GM12878 (cell line): ENCODE data around the gene MAPKAPK3. TPM values are rescaled to one million over a fixed set of nuclear protein-coding genes. Genes with fewer than 3 reads are reported as not detected.

Experiments used
- ATAC-seq: fragments of 200-7000 bp; cut with Tn5 transposase; 3 replicates; pipeline ENCODE4 v1.9.1; 2020; ENCODE audit warnings: mild to moderate bottlenecking, moderate library complexity
- BruUV-seq: library from RNA; stranded (reverse); fragments of 400-500 nt; replicated peaks from 2 replicates; lab custom pipeline; 2021; lab: Mats Ljungman, UMichigan
- CTCF ChIA-PET: fragments of 300-600 bp; sonication (Branson Sonifier 250); formaldehyde crosslinking; extraction: SDS; loops from one replicate; lab custom pipeline; 2021; ENCODE audit warnings: inconsistent platforms; lab: Yijun Ruan, JAX
- POLR2A ChIA-PET: fragments of 350-600 bp; formaldehyde crosslinking; extraction: SDS; loops from one replicate; lab custom pipeline; 2021; ENCODE audit warnings: inconsistent platforms; lab: Charles Lee
- RAD21 ChIA-PET: fragments of 300-600 bp; sonication (Branson Sonifier 250); formaldehyde crosslinking; loops from one replicate; lab custom pipeline; 2023; ENCODE audit warnings: antibody characterized with exemption; ENCODE audit not compliant: unreplicated experiment; lab: Charles Lee
- SMC1A ChIA-PET: fragments of 300-600 bp; sonication (Branson Sonifier 250); formaldehyde crosslinking; loops from one replicate; lab custom pipeline; 2023; ENCODE audit not compliant: unreplicated experiment, uncharacterized antibody; lab: Charles Lee
- DNase-seq: peaks from one replicate; pipeline ENCODE4 v3.0.0-alpha.2; 2011; ENCODE audit warnings: low read depth, low spot score
- FAIRE-seq: peaks from 3 replicates; lab custom pipeline; 2011; peaks lifted over from hg19 to GRCh38; lab: Jason Lieb, UNC
- H2AFZ ChIP-seq: 2 replicates; pipeline ENCODE4 v1.6.0; 2011; ENCODE audit warnings: low read depth, low read length, control low read depth; ENCODE audit not compliant: control insufficient read depth
- H3K27ac ChIP-seq: 2 replicates; pipeline ENCODE4 v1.5.1; 2011; ENCODE audit warnings: control low read depth; ENCODE audit not compliant: control insufficient read depth, insufficient read depth
- H3K27me3 ChIP-seq, 2 experiments: replicated peaks in 1 of 2; 2 replicates each; pipeline versions ENCODE4 v1.6.0 to v1.6.1; 2011; ENCODE audit warnings: low read length in 1 of 2; ENCODE audit not compliant: control insufficient read depth in 2 of 2, insufficient read depth in 2 of 2
- H3K36me3 ChIP-seq, 2 experiments: 2 replicates each; pipeline ENCODE4 v1.5.1; 2011; ENCODE audit warnings: low read length in 1 of 2; ENCODE audit not compliant: control insufficient read depth in 2 of 2, insufficient read depth in 2 of 2
- H3K4me1 ChIP-seq: 2 replicates; pipeline ENCODE4 v1.6.1; 2011; ENCODE audit warnings: mild to moderate bottlenecking, low read length, moderate library complexity, mixed read lengths; ENCODE audit not compliant: control insufficient read depth, insufficient read depth
- H3K4me2 ChIP-seq: 2 replicates; pipeline ENCODE4 v1.6.0; 2011; ENCODE audit warnings: control low read depth; ENCODE audit not compliant: control insufficient read depth, insufficient read depth
- H3K4me3 ChIP-seq: fragments of 200-600 bp; sonication (generic); 2 replicates; pipeline ENCODE4 v1.5.1; 2016
- H3K79me2 ChIP-seq: 2 replicates; pipeline ENCODE4 v1.6.0; 2011; ENCODE audit warnings: low read length; ENCODE audit not compliant: control insufficient read depth, insufficient read depth
- H3K9ac ChIP-seq: 2 replicates; pipeline ENCODE4 v1.8.0; 2011; ENCODE audit warnings: low read length, control low read depth, mixed read lengths; ENCODE audit not compliant: control insufficient read depth, insufficient read depth
- H3K9me3 ChIP-seq: replicated peaks from 3 replicates; pipeline ENCODE4 v1.5.1; 2011; ENCODE audit warnings: mild to moderate bottlenecking, low read length; ENCODE audit not compliant: control insufficient read depth, insufficient read depth
- H4K20me1 ChIP-seq: 2 replicates; pipeline ENCODE4 v1.6.0; 2011; ENCODE audit not compliant: control insufficient read depth, insufficient read depth
- CBX5 ChIP-seq: sonication (generic); IDR thresholded peaks from 2 replicates; pipeline ENCODE4 v1.6.1; 2016; ENCODE audit warnings: low read depth, moderate library complexity, mild to moderate bottlenecking, inconsistent platforms
- CHD2 ChIP-seq: IDR thresholded peaks from 2 replicates; pipeline ENCODE4 v1.6.1; 2011; ENCODE audit warnings: low read depth, low read length, improper control_type of control experiment, borderline replicate concordance
- MTA2 ChIP-seq: fragments of 450-650 bp; IDR thresholded peaks from 2 replicates; pipeline ENCODE4 v1.6.1; 2016; ENCODE audit warnings: low read depth, mild to moderate bottlenecking, moderate library complexity
- NFXL1 ChIP-seq: fragments of 450-650 bp; IDR thresholded peaks from 2 replicates; pipeline ENCODE4 v1.6.1; 2017; ENCODE audit warnings: antibody characterized with exemption, mild to moderate bottlenecking, borderline replicate concordance
- NFYA ChIP-seq: IDR thresholded peaks from 2 replicates; pipeline ENCODE4 v1.6.1; 2011; ENCODE audit warnings: low read depth, mild to moderate bottlenecking, low read length, improper control_type of control experiment, borderline replicate concordance
- RFX5 ChIP-seq: IDR thresholded peaks from 2 replicates; pipeline ENCODE4 v1.6.1; 2011; ENCODE audit warnings: low read depth, low read length, improper control_type of control experiment
- TBL1XR1 ChIP-seq: IDR thresholded peaks from 2 replicates; pipeline ENCODE4 v1.6.1; 2012; ENCODE audit warnings: low read depth, low read length, improper control_type of control experiment
- YY1 ChIP-seq: IDR thresholded peaks from 2 replicates; pipeline ENCODE4 v1.6.1; 2011; ENCODE audit warnings: low read depth, mild to moderate bottlenecking, low read length
- ZBED1 ChIP-seq: IDR thresholded peaks from 2 replicates; pipeline ENCODE4 v1.6.1; 2016; ENCODE audit warnings: borderline replicate concordance
- WGBS: methylation state at CpG from one replicate; pipeline ENCODE4 v1.1.6; 2016; ENCODE audit warnings: low lambda C conversion rate; ENCODE audit not compliant: insufficient replicate concordance, insufficient coverage; ENCODE audit errors: missing lambda C conversion rate; 5-methylcytosine and 5-hydroxymethylcytosine counted together
- in situ Hi-C: fragments of 300-500 bp; cut with MboI; formaldehyde crosslinking; loops from 9 replicates; pipeline ENCODE4 v1.14.3; 2018; ENCODE audit warnings: mixed read lengths
- intact Hi-C: fragments of 100-400 bp; cut with micrococcal nuclease; formaldehyde crosslinking; loops from one replicate; pipeline ENCODE4 v1.14.2; 2022; ENCODE audit not compliant: unreplicated experiment
- polyA plus RNA-seq, 11 experiments: library from polyadenylated mRNA; depleted of rRNA in 4 of 11; unstranded in 6 of 11; stranded (reverse) in 5 of 11; fragments of >200 nt; fragmentation: Nextera tagmentation in 4 of 11; fragmentation: Illumina TruSeq in 1 of 11; extraction: Ambion mirVana in 4 of 11; extraction: Trizol in 1 of 11; gene quantifications; 1 replicate in 1 of 11; 2 replicates in 10 of 11; pipeline versions ENCODE4 v1.2.1 to v1.2.3, GENCODE V29; 2011 to 2016; ENCODE audit warnings: inconsistent platforms in 2 of 11, missing spikeins in 2 of 11, low read depth in 1 of 11
- total RNA-seq, 4 experiments: library from RNA; depleted of rRNA in 3 of 4; stranded (reverse); fragments of >200 nt in 3 of 4; fragmentation: Illumina TruSeq in 1 of 4; extraction: Trizol in 1 of 4; gene quantifications; 2 replicates each; pipeline versions ENCODE4 v1.2.1 to v1.2.3, GENCODE V29; 2013 to 2021
- TF ChIP-seq, protein P1 (sequence below): IDR thresholded peaks from 2 replicates; pipeline ENCODE4 v1.6.1; 2012; ENCODE audit warnings: mild to moderate bottlenecking, low read depth, low read length
- TF ChIP-seq, protein P2 (sequence below): IDR thresholded peaks from 2 replicates; pipeline ENCODE4 v1.6.1; 2012; ENCODE audit warnings: low read depth, low read length, improper control_type of control experiment

MAPKAPK3 gene
- total and polyA plus RNA-seq, 10 of the 15 experiments (the other 5 are each of a cell fraction or from before 2014, with no cell fraction given), result 7.9 to 66.0 (median 39.0) TPM

GRCh38 chr3:50622881-50623280 is 5.9 kb downstream of the MAPKAPK3 start:
- BruUV-seq, result no TSS peak
- H2AFZ ChIP-seq, result no peak overlapping the region
- H3K79me2 ChIP-seq, result peaks cover 2% of the 10 kb centered on the region; the same call in 1 of the 2 replicates
- no peaks in the 10 kb centered on the region for H3K9me3 ChIP-seq
- ChIA-PET CTCF (interaction anchor here (12.7 kb wide), 1 partner anchor 31 kb away, joined by 250 read pairs; no protein-coding TSS in a partner anchor), SMC1A (interaction anchor here (0.8 to 3.5 kb wide), 3 partner anchors 9 to 30 kb away, joined by 3 to 12 read pairs (median 6); no protein-coding TSS in a partner anchor), RAD21 (interaction anchor here (1.0 to 2.0 kb wide), 2 partner anchors 11 to 30 kb away, joined by 4 read pairs; partner anchors contain the start of gene CISH), POLR2A (interaction anchor here (1.3 kb wide), 1 partner anchor 32 kb away, joined by 3 read pairs; no protein-coding TSS in a partner anchor)
- no peak overlapping the region for H3K4me3 ChIP-seq
- peaks cover 25% of the 10 kb centered on the region for H3K4me1 ChIP-seq
- peaks cover 0 to 1% of the 10 kb centered on the region in 2 experiments; a peak in 1 of 4 replicates for H3K36me3 ChIP-seq
- DNase-seq (no peak), FAIRE-seq (no peak), ATAC-seq (no peak)
- no peak overlapping the region for H3K27ac ChIP-seq
- intact Hi-C loops, result no loop called here
- TF ChIP-seq CBX5 (no peak), MTA2 (no peak), CHD2 (no peak), NFXL1 (no peak), ZBED1 (no peak), RFX5 (no peak), YY1 (no peak), TBL1XR1 (no peak), NFYA (no peak)
- TF ChIP-seq, protein P1, sequence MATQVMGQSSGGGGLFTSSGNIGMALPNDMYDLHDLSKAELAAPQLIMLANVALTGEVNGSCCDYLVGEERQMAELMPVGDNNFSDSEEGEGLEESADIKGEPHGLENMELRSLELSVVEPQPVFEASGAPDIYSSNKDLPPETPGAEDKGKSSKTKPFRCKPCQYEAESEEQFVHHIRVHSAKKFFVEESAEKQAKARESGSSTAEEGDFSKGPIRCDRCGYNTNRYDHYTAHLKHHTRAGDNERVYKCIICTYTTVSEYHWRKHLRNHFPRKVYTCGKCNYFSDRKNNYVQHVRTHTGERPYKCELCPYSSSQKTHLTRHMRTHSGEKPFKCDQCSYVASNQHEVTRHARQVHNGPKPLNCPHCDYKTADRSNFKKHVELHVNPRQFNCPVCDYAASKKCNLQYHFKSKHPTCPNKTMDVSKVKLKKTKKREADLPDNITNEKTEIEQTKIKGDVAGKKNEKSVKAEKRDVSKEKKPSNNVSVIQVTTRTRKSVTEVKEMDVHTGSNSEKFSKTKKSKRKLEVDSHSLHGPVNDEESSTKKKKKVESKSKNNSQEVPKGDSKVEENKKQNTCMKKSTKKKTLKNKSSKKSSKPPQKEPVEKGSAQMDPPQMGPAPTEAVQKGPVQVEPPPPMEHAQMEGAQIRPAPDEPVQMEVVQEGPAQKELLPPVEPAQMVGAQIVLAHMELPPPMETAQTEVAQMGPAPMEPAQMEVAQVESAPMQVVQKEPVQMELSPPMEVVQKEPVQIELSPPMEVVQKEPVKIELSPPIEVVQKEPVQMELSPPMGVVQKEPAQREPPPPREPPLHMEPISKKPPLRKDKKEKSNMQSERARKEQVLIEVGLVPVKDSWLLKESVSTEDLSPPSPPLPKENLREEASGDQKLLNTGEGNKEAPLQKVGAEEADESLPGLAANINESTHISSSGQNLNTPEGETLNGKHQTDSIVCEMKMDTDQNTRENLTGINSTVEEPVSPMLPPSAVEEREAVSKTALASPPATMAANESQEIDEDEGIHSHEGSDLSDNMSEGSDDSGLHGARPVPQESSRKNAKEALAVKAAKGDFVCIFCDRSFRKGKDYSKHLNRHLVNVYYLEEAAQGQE, result no peak
- TF ChIP-seq, protein P2, sequence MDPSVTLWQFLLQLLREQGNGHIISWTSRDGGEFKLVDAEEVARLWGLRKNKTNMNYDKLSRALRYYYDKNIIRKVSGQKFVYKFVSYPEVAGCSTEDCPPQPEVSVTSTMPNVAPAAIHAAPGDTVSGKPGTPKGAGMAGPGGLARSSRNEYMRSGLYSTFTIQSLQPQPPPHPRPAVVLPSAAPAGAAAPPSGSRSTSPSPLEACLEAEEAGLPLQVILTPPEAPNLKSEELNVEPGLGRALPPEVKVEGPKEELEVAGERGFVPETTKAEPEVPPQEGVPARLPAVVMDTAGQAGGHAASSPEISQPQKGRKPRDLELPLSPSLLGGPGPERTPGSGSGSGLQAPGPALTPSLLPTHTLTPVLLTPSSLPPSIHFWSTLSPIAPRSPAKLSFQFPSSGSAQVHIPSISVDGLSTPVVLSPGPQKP, result no peak
- H3K27me3 ChIP-seq, result no peaks in the 10 kb centered on the region
- in situ Hi-C loops, result loop anchor here (25.0 kb wide), 1 partner anchor 1064 kb away; no protein-coding TSS in a partner anchor
- H3K9ac ChIP-seq, result no peak overlapping the region
- 93% methylated on average over 3 of the region's 3 CpGs for WGBS
- H3K4me2 ChIP-seq, result no peak overlapping the region
- no peaks in the 10 kb centered on the region for H4K20me1 ChIP-seq
